HepG2 (cell line): ENCODE data around the gene TMEM33. TPM values are rescaled to one million over a fixed set of nuclear protein-coding genes. Genes with fewer than 3 reads are reported as not detected.

ENCODE experiments used
- ATAC-seq: fragments of 200-7000 bp; cut with Tn5 transposase; 3 replicates; pipeline ENCODE4 v1.9.1; 2020; ENCODE audit warnings: mild to moderate bottlenecking, moderate library complexity
- BruUV-seq: library from RNA; stranded (reverse); fragments of 400-500 nt; replicated peaks from 2 replicates; lab custom pipeline; 2021; lab: Mats Ljungman, UMichigan
- CTCF ChIA-PET: fragments of 300-600 bp; formaldehyde crosslinking; extraction: SDS; loops from one replicate; lab custom pipeline; 2021; ENCODE audit warnings: low total read pairs, inconsistent platforms, low intra/inter-chr PET ratio; lab: Yijun Ruan, JAX
- POLR2A ChIA-PET: fragments of 350-600 bp; sonication (Branson Sonifier 250); formaldehyde crosslinking; loops from one replicate; lab custom pipeline; 2020; ENCODE audit warnings: antibody characterized with exemption, inconsistent platforms; lab: Yijun Ruan, JAX
- DNase-seq: peaks from one replicate; pipeline ENCODE4 v3.0.0-alpha.2; 2015; ENCODE audit warnings: low spot score
- FAIRE-seq: peaks from 3 replicates; lab custom pipeline; 2011; peaks lifted over from hg19 to GRCh38; lab: Jason Lieb, UNC
- H2AFZ ChIP-seq: one replicate; pipeline ENCODE4 v1.6.1; 2011; ENCODE audit warnings: low read length, inconsistent platforms
- H3K27ac ChIP-seq: fragments of 300-600 bp; 3 replicates; pipeline ENCODE4 v1.8.0; 2011; ENCODE audit warnings: mixed run types, mild to moderate bottlenecking, mixed read lengths, low read length, inconsistent platforms; ENCODE audit not compliant: insufficient read depth; ENCODE audit errors: extremely low read length
- H3K27me3 ChIP-seq, 2 experiments: fragments of 200-600 bp in 1 of 2; 2 replicates in 1 of 2; 3 replicates in 1 of 2; pipeline versions ENCODE4 v1.6.0 to v1.8.0; 2011; ENCODE audit warnings: low read length in 2 of 2, mild to moderate bottlenecking in 2 of 2, moderate library complexity in 2 of 2, inconsistent platforms in 1 of 2; ENCODE audit not compliant: insufficient read depth in 2 of 2, control insufficient read depth in 1 of 2
- H3K36me3 ChIP-seq, 2 experiments: fragments of 200-600 bp in 1 of 2; replicated peaks in 1 of 2; 2 replicates in 1 of 2; 3 replicates in 1 of 2; pipeline versions ENCODE4 v1.5.1 to v1.8.0; 2011; ENCODE audit warnings: low read length in 2 of 2, inconsistent platforms in 1 of 2; ENCODE audit not compliant: insufficient read depth in 2 of 2, control insufficient read depth in 1 of 2
- H3K4me1 ChIP-seq: 2 replicates; pipeline ENCODE4 v1.5.1; 2012; ENCODE audit warnings: low read length, inconsistent platforms; ENCODE audit not compliant: insufficient read depth
- H3K4me2 ChIP-seq: 2 replicates; pipeline ENCODE4 v1.6.0; 2011; ENCODE audit warnings: low read depth, low read length, inconsistent platforms
- H3K4me3 ChIP-seq, 3 experiments: fragments of 200-600 bp in 1 of 3; sonication (generic), shearing (Covaris generic) in 1 of 3; replicated peaks in 1 of 3; 2 replicates each; pipeline ENCODE4 v1.5.1; 2011 to 2016; ENCODE audit warnings: low read length in 3 of 3, inconsistent platforms in 2 of 3, low read depth in 2 of 3, mild to moderate bottlenecking in 2 of 3, control low read depth in 1 of 3, mixed read lengths in 1 of 3; ENCODE audit not compliant: insufficient read depth in 1 of 3
- H3K79me2 ChIP-seq: one replicate; pipeline ENCODE4 v1.6.1; 2011; ENCODE audit warnings: low read length, inconsistent platforms; ENCODE audit not compliant: insufficient read depth
- H3K9ac ChIP-seq: 2 replicates; pipeline ENCODE4 v1.6.0; 2011; ENCODE audit warnings: mild to moderate bottlenecking, low read depth, low read length, inconsistent platforms; ENCODE audit not compliant: insufficient read depth
- H3K9me3 ChIP-seq: 2 replicates; pipeline ENCODE4 v1.5.1; 2012; ENCODE audit warnings: mild to moderate bottlenecking, low read length
- H4K20me1 ChIP-seq: 2 replicates; pipeline ENCODE4 v1.6.0; 2011; ENCODE audit warnings: inconsistent platforms, mild to moderate bottlenecking, low read length, moderate library complexity; ENCODE audit not compliant: insufficient read depth
- DBP ChIP-seq: sonication (generic); formaldehyde crosslinking; IDR thresholded peaks from 2 replicates; pipeline ENCODE4 v1.4.0; 2020; ENCODE audit warnings: missing genetic modification reagents; ENCODE audit errors: not compliant biosample characterization
- ETV5 ChIP-seq: IDR thresholded peaks from 2 replicates; pipeline ENCODE4 v1.6.1; 2018; ENCODE audit warnings: missing biosample characterization, missing genetic modification reagents, inconsistent platforms, borderline replicate concordance
- FOXA3 ChIP-seq: IDR thresholded peaks from 2 replicates; pipeline ENCODE4 v1.6.1; 2016; ENCODE audit warnings: missing genetic modification reagents, missing compliant biosample characterization
- FOXJ3 ChIP-seq: sonication (generic); formaldehyde crosslinking; IDR thresholded peaks from 2 replicates; pipeline ENCODE4 v1.4.0; 2020; ENCODE audit warnings: missing genetic modification reagents, mild to moderate bottlenecking, borderline replicate concordance
- REXO4 ChIP-seq: sonication (generic); formaldehyde crosslinking; IDR thresholded peaks from 2 replicates; pipeline ENCODE4 v1.8.0; 2022; ENCODE audit warnings: missing genetic modification reagents, mild to moderate bottlenecking, borderline replicate concordance
- TMF1 ChIP-seq: sonication (generic); formaldehyde crosslinking; IDR thresholded peaks from 2 replicates; pipeline ENCODE4 v1.8.1; 2022; ENCODE audit warnings: low read depth, missing genetic modification reagents
- ZBTB1 ChIP-seq: sonication (generic); formaldehyde crosslinking; IDR thresholded peaks from 2 replicates; pipeline ENCODE4 v1.4.0; 2020; ENCODE audit warnings: missing genetic modification reagents, borderline replicate concordance
- ZBTB21 ChIP-seq: sonication (generic); formaldehyde crosslinking; IDR thresholded peaks from 2 replicates; pipeline ENCODE4 v1.4.0; 2020; ENCODE audit warnings: missing genetic modification reagents
- ZBTB43 ChIP-seq: sonication (generic); formaldehyde crosslinking; conservative IDR thresholded peaks from 2 replicates; pipeline ENCODE4 v1.4.0; 2020; ENCODE audit warnings: missing genetic modification reagents
- ZMYM3 ChIP-seq: sonication (generic); formaldehyde crosslinking; IDR thresholded peaks from 2 replicates; pipeline ENCODE4 v1.5.1; 2020; ENCODE audit warnings: mild to moderate bottlenecking, missing genetic modification reagents
- ZNF230 ChIP-seq: sonication (generic); formaldehyde crosslinking; IDR thresholded peaks from 2 replicates; pipeline ENCODE4 v1.4.0; 2020; ENCODE audit warnings: mild to moderate bottlenecking, missing genetic modification reagents
- ZNF350 ChIP-seq: sonication (generic); formaldehyde crosslinking; IDR thresholded peaks from 2 replicates; pipeline ENCODE4 v1.4.0; 2020; ENCODE audit warnings: mild to moderate bottlenecking, low read depth, missing genetic modification reagents, borderline replicate concordance
- ZNF597 ChIP-seq: sonication (generic); formaldehyde crosslinking; IDR thresholded peaks from 2 replicates; pipeline ENCODE4 v1.5.0; 2020; ENCODE audit warnings: missing genetic modification reagents
- ZNF709 ChIP-seq: sonication (generic); formaldehyde crosslinking; IDR thresholded peaks from 2 replicates; pipeline ENCODE4 v1.5.0; 2020; ENCODE audit warnings: mild to moderate bottlenecking, missing genetic modification reagents
- WGBS: methylation state at CpG from one replicate; pipeline ENCODE4 v1.1.6; 2017; ENCODE audit warnings: low lambda C conversion rate; 5-methylcytosine and 5-hydroxymethylcytosine counted together
- in situ Hi-C: cut with HindIII; loops from 2 replicates; pipeline ENCODE4 v1.10.0; 2017; ENCODE audit warnings: low pct_unique_long_range_greater_than_20kb; ENCODE audit not compliant: extremely low pct_ligation_motif_present
- intact Hi-C: fragments of 100-400 bp; cut with micrococcal nuclease; formaldehyde crosslinking; loops from one replicate; pipeline ENCODE4 v1.10.0; 2022; ENCODE audit not compliant: unreplicated experiment
- polyA plus RNA-seq, 8 experiments: library from polyadenylated mRNA; depleted of rRNA in 3 of 8; stranded (reverse) in 7 of 8; unstranded in 1 of 8; fragments of >200 nt; fragmentation: Illumina TruSeq in 4 of 8; extraction: Trizol in 4 of 8; gene quantifications; 2 replicates each; pipeline versions ENCODE4 v1.2.1 to v1.2.3, GENCODE V29; 2011 to 2016; ENCODE audit warnings: low read depth in 4 of 8, missing spikeins in 1 of 8, mixed read lengths in 1 of 8; ENCODE audit not compliant: insufficient read depth in 1 of 8
- total RNA-seq, 5 experiments: library from RNA; depleted of rRNA; stranded (reverse); fragments of >200 nt; fragmentation: Illumina TruSeq; extraction: Trizol; gene quantifications; 2 replicates each; pipeline ENCODE4 v1.2.3, GENCODE V29; 2016; ENCODE audit warnings: low read depth in 1 of 5

Gene TMEM33
- total and polyA plus RNA-seq, 2 of the 13 experiments (the other 11 are each of a cell fraction or from before 2014, with no cell fraction given): 36.1 to 66.6 TPM

- TF ChIP-seq FOXJ3: no peak
- TF ChIP-seq ZNF709 (CRISPR knock-in tag): no peak
- no peak for TF ChIP-seq ZBTB21 (CRISPR knock-in tag)
- TF ChIP-seq ETV5 (CRISPR knock-in tag): no peak
- TF ChIP-seq ZMYM3: no peak
- TF ChIP-seq ZNF230 (CRISPR knock-in tag): no peak
- no peak for TF ChIP-seq REXO4 (CRISPR knock-in tag)
- TF ChIP-seq ZNF597 (CRISPR knock-in tag): no peak
- TF ChIP-seq DBP (CRISPR knock-in tag): no peak
- no peak for TF ChIP-seq ZBTB43
- TF ChIP-seq TMF1 (CRISPR knock-in tag): no peak
- no peak for TF ChIP-seq FOXA3 (CRISPR knock-in tag)
- TF ChIP-seq ZBTB1 (CRISPR knock-in tag): no peak
- no peak for TF ChIP-seq ZNF350 (CRISPR knock-in tag)
- no peaks in the 10 kb centered on the region for H3K27me3 ChIP-seq
- ChIA-PET POLR2A (no interaction called here), CTCF (no interaction called here)
- no TSS peak for BruUV-seq
- no peaks in the 10 kb centered on the region for H3K9me3 ChIP-seq
- H3K27ac ChIP-seq: no peak overlapping the region
- no peak overlapping the region for H2AFZ ChIP-seq
- intact Hi-C loops (no loop called here), in situ Hi-C loops (no loop called here)
- 88% methylated on average over 14 of the region's 22 CpGs for WGBS
- H4K20me1 ChIP-seq: no peaks in the 10 kb centered on the region
- H3K4me1 ChIP-seq: peaks cover 1% of the 10 kb centered on the region; the same call in 1 of the 2 replicates
- H3K79me2 ChIP-seq: no peaks in the 10 kb centered on the region
- no peak for DNase-seq
- FAIRE-seq: no peak
- no peak overlapping the region for H3K4me2 ChIP-seq
- ATAC-seq: no peak
- H3K4me3 ChIP-seq: no peak overlapping the region
- no peak overlapping the region for H3K9ac ChIP-seq
- H3K36me3 ChIP-seq: no peaks in the 10 kb centered on the region
These were observed 47.5 kb downstream of the TMEM33 start for GRCh38 chr4:41982716-41983115.
